Measurements from ENCODE around the gene SNX25. TPM values are rescaled to one million over a fixed set of nuclear protein-coding genes. Genes with fewer than 3 reads are reported as not detected.

The SNX25 gene
- total and polyA plus RNA-seq, 10 donors: 9.6 to 49.6 (median 35.2) TPM

DNA sequence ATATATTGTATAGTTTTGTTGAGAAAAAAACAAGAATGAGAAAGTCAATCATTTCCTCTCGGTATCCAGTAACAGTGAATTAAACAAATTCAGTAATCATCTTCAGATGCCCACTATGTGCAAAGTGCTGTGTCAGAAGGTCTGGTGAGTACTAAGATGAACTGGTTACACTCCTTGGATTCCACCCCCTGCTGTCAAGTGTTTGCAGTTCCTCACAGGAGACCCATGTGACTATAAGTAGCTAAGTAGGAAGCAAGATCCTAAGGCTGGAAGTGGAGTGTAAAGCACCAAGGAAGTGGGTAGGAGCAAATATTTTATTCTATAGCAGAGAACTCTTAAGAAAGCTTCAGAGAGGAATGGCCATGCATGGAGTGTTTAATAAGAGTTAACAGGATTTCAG lies 73.6 kb downstream of the SNX25 start:
- no peak for DNase-seq
- no peak overlapping the region for H3K4me3 ChIP-seq
- WGBS, 5 donors: 93 to 100% (median 97%) methylated on average over 1 of the region's 1 CpG
- no peaks in the 10 kb centered on the region for H3K27me3 ChIP-seq (replicated peaks in 1 of 7)
- no peak overlapping the region for H3K27ac ChIP-seq
- TF ChIP-seq, protein P1, sequence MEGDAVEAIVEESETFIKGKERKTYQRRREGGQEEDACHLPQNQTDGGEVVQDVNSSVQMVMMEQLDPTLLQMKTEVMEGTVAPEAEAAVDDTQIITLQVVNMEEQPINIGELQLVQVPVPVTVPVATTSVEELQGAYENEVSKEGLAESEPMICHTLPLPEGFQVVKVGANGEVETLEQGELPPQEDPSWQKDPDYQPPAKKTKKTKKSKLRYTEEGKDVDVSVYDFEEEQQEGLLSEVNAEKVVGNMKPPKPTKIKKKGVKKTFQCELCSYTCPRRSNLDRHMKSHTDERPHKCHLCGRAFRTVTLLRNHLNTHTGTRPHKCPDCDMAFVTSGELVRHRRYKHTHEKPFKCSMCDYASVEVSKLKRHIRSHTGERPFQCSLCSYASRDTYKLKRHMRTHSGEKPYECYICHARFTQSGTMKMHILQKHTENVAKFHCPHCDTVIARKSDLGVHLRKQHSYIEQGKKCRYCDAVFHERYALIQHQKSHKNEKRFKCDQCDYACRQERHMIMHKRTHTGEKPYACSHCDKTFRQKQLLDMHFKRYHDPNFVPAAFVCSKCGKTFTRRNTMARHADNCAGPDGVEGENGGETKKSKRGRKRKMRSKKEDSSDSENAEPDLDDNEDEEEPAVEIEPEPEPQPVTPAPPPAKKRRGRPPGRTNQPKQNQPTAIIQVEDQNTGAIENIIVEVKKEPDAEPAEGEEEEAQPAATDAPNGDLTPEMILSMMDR (IDR thresholded peaks at IDR 0.05 in 8 of 11, conservative IDR thresholded peaks at IDR 0.05 in 3 of 11): no peak
- TF ChIP-seq POLR2A (IDR thresholded peaks at IDR 0.05) (no peak), POLR2AphosphoS5 (IDR thresholded peaks at IDR 0.05) (no peak)
- no peaks in the 10 kb centered on the region for H3K9me3 ChIP-seq
- intact Hi-C loops (cut with DNase I; ENCODE audit: low total_unique reads): no loop called here
- peaks cover 0 to 16% (median 0%) of the 10 kb centered on the region in 6 donors for H3K36me3 ChIP-seq
- no peaks in the 10 kb centered on the region for H3K4me1 ChIP-seq

DNA sequence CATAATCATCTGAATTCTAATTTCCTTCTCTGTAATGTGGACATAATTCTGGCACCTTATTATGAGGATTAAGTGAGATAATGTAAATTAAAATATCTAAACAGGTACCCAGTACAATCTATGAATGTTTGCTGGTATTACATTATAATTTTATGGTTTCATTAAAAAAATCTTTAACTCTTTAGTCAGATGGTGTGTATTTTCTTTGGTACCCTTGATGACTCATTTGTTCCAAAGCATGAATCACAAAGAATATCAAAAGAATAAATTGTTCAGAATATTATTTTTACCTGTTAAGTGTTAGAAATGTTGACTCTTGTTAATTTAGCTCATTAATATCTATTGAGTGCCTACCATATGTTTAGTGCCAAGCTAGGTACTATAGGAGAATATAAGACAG lies 74.3 kb downstream of the SNX25 start:
- TF ChIP-seq, protein P1 (IDR thresholded peaks at IDR 0.05 in 8 of 11, conservative IDR thresholded peaks at IDR 0.05 in 3 of 11): no peak
- TF ChIP-seq POLR2AphosphoS5 (IDR thresholded peaks at IDR 0.05) (no peak), POLR2A (IDR thresholded peaks at IDR 0.05) (no peak)
- intact Hi-C loops (cut with DNase I; ENCODE audit: low total_unique reads): no loop called here
- H3K27ac ChIP-seq: no peak overlapping the region

DNA sequence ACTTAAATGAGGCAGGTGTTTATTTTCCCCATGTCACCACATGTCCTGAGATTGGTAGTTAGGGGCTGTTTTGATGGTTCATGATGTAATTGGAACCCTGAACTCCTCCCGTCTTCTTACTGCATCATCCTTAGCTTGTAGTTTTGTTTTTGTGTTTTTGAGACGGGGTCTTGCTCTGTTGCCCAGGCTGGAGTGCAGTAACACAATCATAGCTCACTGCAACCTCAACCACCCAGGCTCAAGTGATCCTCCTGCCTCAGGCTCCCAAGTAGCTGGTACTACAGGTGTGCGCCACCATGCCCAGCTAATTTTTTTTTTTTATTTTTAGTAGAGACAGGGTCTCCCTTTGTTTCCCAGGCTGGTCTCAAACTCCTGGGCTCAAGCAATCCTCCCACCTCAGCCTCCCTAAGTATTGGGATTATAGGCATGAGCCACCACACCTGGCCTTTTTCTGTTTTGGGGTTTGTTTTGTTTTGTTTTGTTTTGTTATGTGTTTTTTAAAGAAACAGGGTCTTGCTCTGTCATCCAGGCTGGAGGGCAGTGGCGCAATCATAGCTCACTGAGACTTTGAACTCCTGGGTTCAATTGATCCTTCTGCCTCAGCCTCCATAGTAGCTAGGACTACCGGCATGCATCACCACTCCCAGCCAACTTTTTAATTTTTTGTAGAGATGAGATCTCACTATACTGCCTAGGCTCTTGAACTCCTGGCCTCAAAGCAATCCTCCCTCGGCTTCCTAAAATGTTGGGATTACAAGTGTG lies 76.4 kb downstream of the SNX25 start:
- no peaks in the 10 kb centered on the region for H3K4me1 ChIP-seq
- DNase-seq: no peak
- H3K4me3 ChIP-seq: no peak overlapping the region
- intact Hi-C loops (cut with DNase I; ENCODE audit: low total_unique reads): no loop called here
- no peaks in the 10 kb centered on the region for H3K27me3 ChIP-seq (replicated peaks in 1 of 7)
- 84 to 95% (median 91%) methylated on average over 6 of the region's 6 CpGs for WGBS, 5 donors
- TF ChIP-seq, protein P1 (IDR thresholded peaks at IDR 0.05 in 8 of 11, conservative IDR thresholded peaks at IDR 0.05 in 3 of 11): no peak
- TF ChIP-seq POLR2AphosphoS5 (IDR thresholded peaks at IDR 0.05) (no peak), POLR2A (IDR thresholded peaks at IDR 0.05) (no peak)
- peaks cover 0 to 41% (median 7%) of the 10 kb centered on the region in 6 donors for H3K36me3 ChIP-seq
- H3K9me3 ChIP-seq: no peaks in the 10 kb centered on the region
- H3K27ac ChIP-seq: no peak overlapping the region

More for the DNA sequence above, 74.3 kb downstream of the SNX25 start:
- Histone ChIP-seq H3K27me3 (replicated peaks in 1 of 7) (no peaks in the 10 kb centered on the region), H3K9me3 (no peaks in the 10 kb centered on the region), H3K4me1 (no peaks in the 10 kb centered on the region), H3K4me3 (no peak overlapping the region), H3K36me3 (peaks cover 0 to 20% (median 2%) of the 10 kb centered on the region in 6 donors)
- DNase-seq: no peak

DNA sequence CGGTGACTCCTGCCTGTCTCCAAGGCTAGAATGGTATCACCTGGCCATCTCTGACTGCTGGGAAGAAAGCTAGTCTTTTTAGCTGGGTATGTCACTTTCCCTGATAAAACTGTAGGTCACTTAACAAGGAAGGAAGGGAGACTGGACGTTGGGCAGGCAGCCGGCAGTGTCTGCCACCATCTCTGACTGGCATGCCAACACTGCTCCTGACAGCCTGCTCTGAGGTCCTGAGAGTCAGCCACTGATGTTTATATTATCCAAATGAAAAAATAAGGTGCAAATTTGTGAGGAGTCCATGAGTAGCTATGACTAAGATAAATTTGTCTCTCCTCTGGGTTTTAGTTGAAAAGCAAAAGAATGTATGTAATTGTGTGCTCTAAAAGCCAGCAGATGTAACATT lies 77.2 kb downstream of the SNX25 start:
- Histone ChIP-seq H3K4me1 (no peaks in the 10 kb centered on the region), H3K27ac (no peak overlapping the region), H3K36me3 (peaks cover 0 to 44% (median 7%) of the 10 kb centered on the region in 6 donors), H3K27me3 (replicated peaks in 1 of 7) (no peaks in the 10 kb centered on the region), H3K9me3 (no peaks in the 10 kb centered on the region), H3K4me3 (no peak overlapping the region)
- no peak for DNase-seq
- intact Hi-C loops (cut with DNase I; ENCODE audit: low total_unique reads): no loop called here
- 68 to 88% (median 73%) methylated on average over 3 of the region's 3 CpGs for WGBS, 5 donors
- TF ChIP-seq, protein P1 (IDR thresholded peaks at IDR 0.05 in 8 of 11, conservative IDR thresholded peaks at IDR 0.05 in 3 of 11): no peak
- no peak for TF ChIP-seq POLR2A (IDR thresholded peaks at IDR 0.05)
- TF ChIP-seq POLR2AphosphoS5 (IDR thresholded peaks at IDR 0.05): no peak
